ENCODE data around the gene PRB2. TPM values are rescaled to one million over a fixed set of nuclear protein-coding genes. Genes with fewer than 3 reads are reported as not detected.
"Not testable (repeated sequence)": the region's sequence is repeated elsewhere in the genome, so short reads cannot be mapped to it uniquely, and the experiment has no call there.

The PRB2 gene
- not detected for total RNA-seq
- polyA plus RNA-seq: not detected

- H3K4me1 ChIP-seq (ENCODE audit: insufficient read depth); H3K4me3 ChIP-seq (ENCODE audit: low read depth, low read length); H3K36me3 ChIP-seq (ENCODE audit: insufficient read depth); DNase-seq (ENCODE audit: extremely low spot score); H3K27ac ChIP-seq (ENCODE audit: low read depth): not testable (repeated sequence)
- no CpG with 5 or more reads among the region's 1 CpG for WGBS
These were observed at the start of gene PRB2 for GRCh38 chr12:11395467-11395866. Gene PRB2 (minus strand): TSS chr12:11395567. CDS start chr12:11395529, 38 bp downstream.

- H3K4me1 ChIP-seq (ENCODE audit: insufficient read depth): no peaks in the 10 kb centered on the region
- H3K4me3 ChIP-seq (ENCODE audit: low read depth, low read length): no peak overlapping the region
- WGBS: 82% methylated on average over 2 of the region's 2 CpGs
- no peak for DNase-seq (ENCODE audit: extremely low spot score)
- H3K36me3 ChIP-seq (ENCODE audit: insufficient read depth): no peaks in the 10 kb centered on the region
- H3K27ac ChIP-seq (ENCODE audit: low read depth): no peak overlapping the region
These were observed 42.6 kb upstream of the PRB2 start for GRCh38 chr12:11437966-11438365.

GRCh38 chr12:11433664-11434063, 38.3 kb upstream of the PRB2 start:
- no peaks in the 10 kb centered on the region for H3K36me3 ChIP-seq (ENCODE audit: insufficient read depth)
- no peak for DNase-seq (ENCODE audit: extremely low spot score)
- no peak overlapping the region for H3K4me3 ChIP-seq (ENCODE audit: low read depth, low read length)
- no peak overlapping the region for H3K27ac ChIP-seq (ENCODE audit: low read depth)
- no peaks in the 10 kb centered on the region for H3K4me1 ChIP-seq (ENCODE audit: insufficient read depth)
- 34% methylated on average over 4 of the region's 4 CpGs for WGBS

- Histone ChIP-seq H3K27ac (ENCODE audit: low read depth) (no peak overlapping the region), H3K36me3 (ENCODE audit: insufficient read depth) (no peaks in the 10 kb centered on the region), H3K4me1 (ENCODE audit: insufficient read depth) (no peaks in the 10 kb centered on the region), H3K4me3 (ENCODE audit: low read depth, low read length) (no peak overlapping the region)
- WGBS: 84% methylated on average over 4 of the region's 4 CpGs
- DNase-seq (ENCODE audit: extremely low spot score): no peak
These were observed 36.1 kb upstream of the PRB2 start for GRCh38 chr12:11431486-11431885.

- H3K27ac ChIP-seq (ENCODE audit: low read depth): no peak overlapping the region
- no peak overlapping the region for H3K4me3 ChIP-seq (ENCODE audit: low read depth, low read length)
- DNase-seq (ENCODE audit: extremely low spot score): no peak
- no peaks in the 10 kb centered on the region for H3K36me3 ChIP-seq (ENCODE audit: insufficient read depth)
- 94% methylated on average over 1 of the region's 1 CpG for whole genome bisulfite sequencing
- no peaks in the 10 kb centered on the region for H3K4me1 ChIP-seq (ENCODE audit: insufficient read depth)
These were observed 32.0 kb upstream of the PRB2 start for GRCh38 chr12:11427341-11427740.

GRCh38 chr12:11412731-11413130, 17.4 kb upstream of the PRB2 start:
- no peaks in the 10 kb centered on the region for H3K36me3 ChIP-seq (ENCODE audit: insufficient read depth)

GRCh38 chr12:11408096-11408495, 12.7 kb upstream of the PRB2 start:
- peak; percentile 10 for DNase-seq (ENCODE audit: extremely low spot score)
- no peaks in the 10 kb centered on the region for H3K4me1 ChIP-seq (ENCODE audit: insufficient read depth)
- 71% methylated on average over 6 of the region's 6 CpGs for WGBS

More at GRCh38 chr12:11412731-11413130, 17.4 kb upstream of the PRB2 start:
- H3K27ac ChIP-seq (ENCODE audit: low read depth): no peak overlapping the region
- DNase-seq (ENCODE audit: extremely low spot score): no peak
- no peaks in the 10 kb centered on the region for H3K4me1 ChIP-seq (ENCODE audit: insufficient read depth)
- no peak overlapping the region for H3K4me3 ChIP-seq (ENCODE audit: low read depth, low read length)

GRCh38 chr12:11397366-11397765, 2.0 kb upstream of the PRB2 start:
- DNase-seq (ENCODE audit: extremely low spot score): no peak
- Histone ChIP-seq H3K27ac (ENCODE audit: low read depth) (no peak overlapping the region), H3K36me3 (ENCODE audit: insufficient read depth) (no peaks in the 10 kb centered on the region), H3K4me3 (ENCODE audit: low read depth, low read length) (no peak overlapping the region), H3K4me1 (ENCODE audit: insufficient read depth) (no peaks in the 10 kb centered on the region)
- WGBS: 20% methylated on average over 1 of the region's 1 CpG

More at GRCh38 chr12:11408096-11408495, 12.7 kb upstream of the PRB2 start:
- Histone ChIP-seq H3K27ac (ENCODE audit: low read depth) (no peak overlapping the region), H3K4me3 (ENCODE audit: low read depth, low read length) (no peak overlapping the region), H3K36me3 (ENCODE audit: insufficient read depth) (no peaks in the 10 kb centered on the region)

GRCh38 chr12:11391456-11391855, 3.9 kb downstream of the PRB2 start:
- not testable (repeated sequence) for H3K36me3 ChIP-seq (ENCODE audit: insufficient read depth)

GRCh38 chr12:11377420-11377819, 17.9 kb downstream of the PRB2 start:
- DNase-seq (ENCODE audit: extremely low spot score); H3K4me3 ChIP-seq (ENCODE audit: low read depth, low read length); H3K36me3 ChIP-seq (ENCODE audit: insufficient read depth); H3K27ac ChIP-seq (ENCODE audit: low read depth); H3K4me1 ChIP-seq (ENCODE audit: insufficient read depth): not testable (repeated sequence)
- WGBS: 79% methylated on average over 3 of the region's 3 CpGs

More at GRCh38 chr12:11391456-11391855, 3.9 kb downstream of the PRB2 start:
- 73% methylated on average over 2 of the region's 3 CpGs for WGBS
- not testable (repeated sequence) for H3K4me3 ChIP-seq (ENCODE audit: low read depth, low read length); DNase-seq (ENCODE audit: extremely low spot score); H3K4me1 ChIP-seq (ENCODE audit: insufficient read depth); H3K27ac ChIP-seq (ENCODE audit: low read depth)

- no peak for DNase-seq (ENCODE audit: extremely low spot score)
- H3K4me1 ChIP-seq (ENCODE audit: insufficient read depth): no peaks in the 10 kb centered on the region
- no peak overlapping the region for H3K4me3 ChIP-seq (ENCODE audit: low read depth, low read length)
- H3K27ac ChIP-seq (ENCODE audit: low read depth): no peak overlapping the region
- no peaks in the 10 kb centered on the region for H3K36me3 ChIP-seq (ENCODE audit: insufficient read depth)
These were observed 34.2 kb downstream of the PRB2 start for GRCh38 chr12:11361151-11361550.

- not testable (repeated sequence) for H3K4me1 ChIP-seq (ENCODE audit: insufficient read depth); H3K27ac ChIP-seq (ENCODE audit: low read depth); H3K36me3 ChIP-seq (ENCODE audit: insufficient read depth); DNase-seq (ENCODE audit: extremely low spot score); H3K4me3 ChIP-seq (ENCODE audit: low read depth, low read length)
- WGBS: 83% methylated on average over 1 of the region's 1 CpG
These were observed 35.0 kb downstream of the PRB2 start for GRCh38 chr12:11360205-11360883.

GRCh38 chr12:11351736-11352135, 43.6 kb downstream of the PRB2 start:
- not testable (repeated sequence) for H3K4me3 ChIP-seq (ENCODE audit: low read depth, low read length)
- WGBS: 74% methylated on average over 1 of the region's 2 CpGs

GRCh38 chr12:11348439-11348838, 46.9 kb downstream of the PRB2 start:
- H3K27ac ChIP-seq (ENCODE audit: low read depth): no peak overlapping the region
- no peak overlapping the region for H3K4me3 ChIP-seq (ENCODE audit: low read depth, low read length)
- no peaks in the 10 kb centered on the region for H3K4me1 ChIP-seq (ENCODE audit: insufficient read depth)
- WGBS: 96% methylated on average over 9 of the region's 9 CpGs
- no peak for DNase-seq (ENCODE audit: extremely low spot score)
- H3K36me3 ChIP-seq (ENCODE audit: insufficient read depth): no peaks in the 10 kb centered on the region

More at GRCh38 chr12:11351736-11352135, 43.6 kb downstream of the PRB2 start:
- H3K36me3 ChIP-seq (ENCODE audit: insufficient read depth); DNase-seq (ENCODE audit: extremely low spot score); H3K4me1 ChIP-seq (ENCODE audit: insufficient read depth); H3K27ac ChIP-seq (ENCODE audit: low read depth): not testable (repeated sequence)
